Endometrium (tissue), 2 donors: Measurements from ENCODE around the gene NUP93.

Source experiments
- FAIRE-seq: peaks from 2 replicates; lab custom pipeline; 2012; peaks lifted over from hg19 to GRCh38; lab: Jason Lieb, UNC
- donor health status: control.
- donor health status: control.

Gene NUP93

GRCh38 chr16:56817938-56818337 lies 88.0 kb downstream of the NUP93 start:
- no peak for FAIRE-seq

GRCh38 chr16:56823081-56823733 lies 93.3 kb downstream of the NUP93 start:
- FAIRE-seq: no peak

- FAIRE-seq: no peak
These were observed 94.4 kb downstream of the NUP93 start for GRCh38 chr16:56824331-56824730.

- FAIRE-seq: no peak
These were observed 94.9 kb downstream of the NUP93 start for GRCh38 chr16:56824804-56825203.

GRCh38 chr16:56825826-56826225 lies 95.9 kb downstream of the NUP93 start:
- no peak for FAIRE-seq

GRCh38 chr16:56828647-56829046 lies 98.7 kb downstream of the NUP93 start:
- FAIRE-seq: no peak

GRCh38 chr16:56830669-56831068 lies 100.7 kb downstream of the NUP93 start:
- no peak for FAIRE-seq

- no peak for FAIRE-seq
These were observed 102.8 kb downstream of the NUP93 start for GRCh38 chr16:56832768-56833167.

GRCh38 chr16:56833243-56833970 lies 103.5 kb downstream of the NUP93 start:
- FAIRE-seq: no peak

- no peak for FAIRE-seq
These were observed 105.4 kb downstream of the NUP93 start for GRCh38 chr16:56835320-56835719.

GRCh38 chr16:56836410-56837230 lies 106.7 kb downstream of the NUP93 start:
- no peak for FAIRE-seq

- no peak for FAIRE-seq
These were observed 108.9 kb downstream of the NUP93 start for GRCh38 chr16:56838622-56839337.

GRCh38 chr16:56841233-56841632 lies 111.3 kb downstream of the NUP93 start:
- no peak for FAIRE-seq

GRCh38 chr16:56841659-56842058 lies 111.7 kb downstream of the NUP93 start:
- FAIRE-seq: no peak

- no peak for FAIRE-seq
These were observed 112.2 kb downstream of the NUP93 start for GRCh38 chr16:56842133-56842532.

GRCh38 chr16:56844056-56844455 lies 114.1 kb downstream of the NUP93 start:
- FAIRE-seq: no peak

GRCh38 chr16:56847173-56847910 lies 117.4 kb downstream of the NUP93 start:
- no peak for FAIRE-seq

GRCh38 chr16:56848029-56848936 lies 118.4 kb downstream of the NUP93 start:
- FAIRE-seq: no peak

GRCh38 chr16:56848955-56849689 lies 119.2 kb downstream of the NUP93 start:
- FAIRE-seq: no peak
